Caco-2 (cell line): ENCODE measurements around the gene NTSR2. TPM values are rescaled to one million over a fixed set of nuclear protein-coding genes. Genes with fewer than 3 reads are reported as not detected.

Experiments
- BruUV-seq: library from RNA; stranded (reverse); fragments of 400-500 nt; replicated peaks from 2 replicates; lab custom pipeline; 2021; lab: Mats Ljungman, UMichigan
- CTCF ChIA-PET: fragments of 300-600 bp; sonication (Branson Sonifier 250); formaldehyde crosslinking; loops from one replicate; lab custom pipeline; 2022; ENCODE audit warnings: antibody characterized with exemption; lab: Charles Lee
- POLR2A ChIA-PET: fragments of 300-600 bp; sonication (Branson Sonifier 250); formaldehyde crosslinking; loops from one replicate; lab custom pipeline; 2022; ENCODE audit warnings: antibody characterized with exemption; lab: Charles Lee
- DNase-seq, 2 experiments: peaks; one replicate each; pipeline versions ENCODE4 v3.0.0 to v3.0.0-alpha.2; 2020 to 2022
- H3K27me3 ChIP-seq: replicated peaks from 2 replicates; pipeline ENCODE4 v1.6.0; 2011; ENCODE audit warnings: low read length; ENCODE audit not compliant: control insufficient read depth, insufficient read depth
- H3K36me3 ChIP-seq: 2 replicates; pipeline ENCODE4 v1.5.1; 2011; ENCODE audit warnings: low read length; ENCODE audit not compliant: control insufficient read depth, insufficient read depth
- H3K4me1 ChIP-seq: fragments of 250-450 bp; sonication (Bioruptor Pico); 2 replicates; pipeline ENCODE4 v1.5.1; 2020; ENCODE audit warnings: mild to moderate bottlenecking
- H3K4me3 ChIP-seq: 2 replicates; pipeline ENCODE4 v1.5.1; 2011; ENCODE audit warnings: low read depth, mild to moderate bottlenecking, control low read depth, low read length
- H3K9me3 ChIP-seq: fragments of 250-450 bp; sonication (Bioruptor Pico); 2 replicates; pipeline ENCODE4 v1.5.1; 2020; ENCODE audit warnings: mild to moderate bottlenecking, moderate library complexity
- H3K27ac Mint-ChIP-seq: one replicate; pipeline ENCODE4 v1.8.0; 2022; ENCODE audit warnings: mixed read lengths; ENCODE audit not compliant: unreplicated experiment
- H3K27me3 Mint-ChIP-seq: one replicate; pipeline ENCODE4 v1.8.0; 2022; ENCODE audit warnings: mixed read lengths; ENCODE audit not compliant: insufficient read depth, unreplicated experiment
- H3K36me3 Mint-ChIP-seq: one replicate; pipeline ENCODE4 v1.8.0; 2022; ENCODE audit warnings: mild to moderate bottlenecking, mixed read lengths; ENCODE audit not compliant: insufficient read depth, unreplicated experiment
- H3K4me1 Mint-ChIP-seq: one replicate; pipeline ENCODE4 v1.8.0; 2022; ENCODE audit warnings: low read depth, mixed read lengths; ENCODE audit not compliant: unreplicated experiment
- H3K4me3 Mint-ChIP-seq: one replicate; pipeline ENCODE4 v1.8.0; 2022; ENCODE audit warnings: mild to moderate bottlenecking, moderate library complexity, mixed read lengths; ENCODE audit not compliant: unreplicated experiment
- H3K9me3 Mint-ChIP-seq: one replicate; pipeline ENCODE4 v1.8.0; 2022; ENCODE audit warnings: mixed read lengths; ENCODE audit not compliant: unreplicated experiment
- intact Hi-C: fragments of 100-400 bp; cut with micrococcal nuclease; formaldehyde crosslinking; loops from one replicate; pipeline ENCODE4 v1.10.0; 2022; ENCODE audit not compliant: unreplicated experiment
- total RNA-seq: library from RNA; stranded (reverse); gene quantifications from 2 replicates; pipeline ENCODE4 v1.2.3, GENCODE V29; 2022
- TF ChIP-seq, protein P1 (sequence below), 2 experiments: fragments of 200-600 bp in 1 of 2; IDR thresholded peaks; 1 replicate in 1 of 2; 2 replicates in 1 of 2; pipeline versions ENCODE4 v1.5.1 to v1.8.0; 2011 to 2022; ENCODE audit warnings: antibody characterized with exemption in 1 of 2, control low read depth in 1 of 2, inconsistent platforms in 1 of 2, low read depth in 1 of 2, low read length in 1 of 2, mild to moderate bottlenecking in 1 of 2, moderate library complexity in 1 of 2; ENCODE audit not compliant: insufficient read depth in 1 of 2, severe bottlenecking in 1 of 2, unreplicated experiment in 1 of 2

Gene NTSR2
- total RNA-seq, 1 experiment from 2014 or later, result not detected

DNA sequence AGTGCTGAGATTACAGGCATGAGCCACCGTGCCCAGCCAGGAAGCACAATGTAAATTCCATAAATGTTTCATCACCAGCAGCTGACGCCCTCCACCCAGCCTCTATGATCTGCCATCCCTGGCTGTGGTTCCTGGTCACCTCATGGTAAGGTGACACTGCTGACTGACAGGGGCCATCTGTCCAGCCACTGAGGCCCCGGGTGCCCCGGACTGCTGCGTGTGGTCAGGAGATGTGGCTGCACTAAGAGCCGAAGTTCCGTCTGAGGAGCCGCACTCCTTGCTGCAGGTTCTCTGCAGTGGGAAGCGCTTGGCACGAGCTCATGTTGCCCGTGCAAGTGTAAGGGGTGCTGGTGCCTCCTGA lies 10.9 kb downstream of the NTSR2 start:
- no peak overlapping the region for H3K27ac Mint-ChIP-seq
- POLR2A ChIA-PET, result no interaction called here
- BruUV-seq, result no TSS peak
- CTCF ChIA-PET, result no interaction called here
- no peak overlapping the region for H3K4me3 ChIP-seq
- H3K4me3 Mint-ChIP-seq, result no peak overlapping the region
- no peaks in the 10 kb centered on the region for H3K27me3 Mint-ChIP-seq
- peaks cover 12% of the 10 kb centered on the region for H3K4me1 Mint-ChIP-seq
- peak in 1 of 2 experiments; percentile 3 for DNase-seq
- H3K4me1 ChIP-seq, result peaks cover 28% of the 10 kb centered on the region
- intact Hi-C loops, result no loop called here
- H3K36me3 ChIP-seq, result no peaks in the 10 kb centered on the region
- TF ChIP-seq, protein P1, sequence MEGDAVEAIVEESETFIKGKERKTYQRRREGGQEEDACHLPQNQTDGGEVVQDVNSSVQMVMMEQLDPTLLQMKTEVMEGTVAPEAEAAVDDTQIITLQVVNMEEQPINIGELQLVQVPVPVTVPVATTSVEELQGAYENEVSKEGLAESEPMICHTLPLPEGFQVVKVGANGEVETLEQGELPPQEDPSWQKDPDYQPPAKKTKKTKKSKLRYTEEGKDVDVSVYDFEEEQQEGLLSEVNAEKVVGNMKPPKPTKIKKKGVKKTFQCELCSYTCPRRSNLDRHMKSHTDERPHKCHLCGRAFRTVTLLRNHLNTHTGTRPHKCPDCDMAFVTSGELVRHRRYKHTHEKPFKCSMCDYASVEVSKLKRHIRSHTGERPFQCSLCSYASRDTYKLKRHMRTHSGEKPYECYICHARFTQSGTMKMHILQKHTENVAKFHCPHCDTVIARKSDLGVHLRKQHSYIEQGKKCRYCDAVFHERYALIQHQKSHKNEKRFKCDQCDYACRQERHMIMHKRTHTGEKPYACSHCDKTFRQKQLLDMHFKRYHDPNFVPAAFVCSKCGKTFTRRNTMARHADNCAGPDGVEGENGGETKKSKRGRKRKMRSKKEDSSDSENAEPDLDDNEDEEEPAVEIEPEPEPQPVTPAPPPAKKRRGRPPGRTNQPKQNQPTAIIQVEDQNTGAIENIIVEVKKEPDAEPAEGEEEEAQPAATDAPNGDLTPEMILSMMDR (IDR thresholded peaks at IDR 0.05; ENCODE audit: insufficient read depth in 1 of 2, low read depth in 1 of 2, low read length in 1 of 2, severe bottlenecking in 1 of 2, unreplicated experiment in 1 of 2), result no peak
- no peaks in the 10 kb centered on the region for H3K36me3 Mint-ChIP-seq
- H3K9me3 Mint-ChIP-seq, result peaks cover 24% of the 10 kb centered on the region
- H3K9me3 ChIP-seq, result peaks cover 7% of the 10 kb centered on the region
- H3K27me3 ChIP-seq, result no peaks in the 10 kb centered on the region

GRCh38 chr2:11658208-11659114 lies 11.5 kb downstream of the NTSR2 start:
- H3K4me1 Mint-ChIP-seq, result peaks cover 12% of the 10 kb centered on the region
- Histone ChIP-seq H3K4me3 (no peak overlapping the region), H3K9me3 (peaks cover 7% of the 10 kb centered on the region), H3K36me3 (no peaks in the 10 kb centered on the region), H3K4me1 (peaks cover 30% of the 10 kb centered on the region), H3K27me3 (no peaks in the 10 kb centered on the region)
- TF ChIP-seq, protein P1 (IDR thresholded peaks at IDR 0.05; ENCODE audit: insufficient read depth in 1 of 2, low read depth in 1 of 2, low read length in 1 of 2, severe bottlenecking in 1 of 2, unreplicated experiment in 1 of 2), result no peak
- no peak overlapping the region for H3K27ac Mint-ChIP-seq
- peak in 1 of 2 experiments; percentile 13 for DNase-seq
- H3K27me3 Mint-ChIP-seq, result no peaks in the 10 kb centered on the region
- BruUV-seq, result no TSS peak
- POLR2A ChIA-PET, result no interaction called here
- intact Hi-C loops, result no loop called here
- H3K4me3 Mint-ChIP-seq, result no peak overlapping the region
- CTCF ChIA-PET, result no interaction called here
- peaks cover 18% of the 10 kb centered on the region for H3K9me3 Mint-ChIP-seq
- no peaks in the 10 kb centered on the region for H3K36me3 Mint-ChIP-seq

- Mint-ChIP-seq H3K4me1 (peaks cover 12% of the 10 kb centered on the region), H3K27me3 (no peaks in the 10 kb centered on the region), H3K4me3 (no peak overlapping the region), H3K27ac (no peak overlapping the region), H3K9me3 (peaks cover 10% of the 10 kb centered on the region), H3K36me3 (no peaks in the 10 kb centered on the region)
- TF ChIP-seq, protein P1 (IDR thresholded peaks at IDR 0.05; ENCODE audit: insufficient read depth in 1 of 2, low read depth in 1 of 2, low read length in 1 of 2, severe bottlenecking in 1 of 2, unreplicated experiment in 1 of 2), result no peak
- POLR2A ChIA-PET, result no interaction called here
- no TSS peak for BruUV-seq
- no peaks in the 10 kb centered on the region for H3K27me3 ChIP-seq
- H3K4me3 ChIP-seq, result no peak overlapping the region
- H3K4me1 ChIP-seq, result peaks cover 30% of the 10 kb centered on the region
- CTCF ChIA-PET, result no interaction called here
- no peaks in the 10 kb centered on the region for H3K36me3 ChIP-seq
- peak in 1 of 2 experiments; percentile 28 for DNase-seq
- intact Hi-C loops, result no loop called here
- H3K9me3 ChIP-seq, result peaks cover 1% of the 10 kb centered on the region
Measured at GRCh38 chr2:11657646-11658045, 12.3 kb downstream of the NTSR2 start.
